ENCODE measurements around the gene UCK2. TPM values are rescaled to one million over a fixed set of nuclear protein-coding genes. Genes with fewer than 3 reads are reported as not detected.

UCK2 gene
- total RNA-seq, 2 donors from 2014 or later = 34.3 to 47.5 TPM

- TF ChIP-seq CTCF (IDR thresholded peaks at IDR 0.05) = no peak
- no peak overlapping the region for H3K27ac ChIP-seq
- H3K4me1 ChIP-seq (ENCODE audit: control insufficient read depth in 1 of 2, low read depth in 2 of 2) = peaks cover 3 to 6% of the 10 kb centered on the region in 2 donors
- H3K4me3 ChIP-seq = no peak overlapping the region
- ATAC-seq (ENCODE audit: insufficient number of reproducible peaks, low FRiP score, low read depth) = no peak
- no peak for DNase-seq (ENCODE audit: low spot score)
- H3K27me3 ChIP-seq (replicated peaks; ENCODE audit: insufficient read depth) = no peaks in the 10 kb centered on the region
- no peaks in the 10 kb centered on the region for H3K9me3 ChIP-seq
- no peaks in the 10 kb centered on the region for H3K36me3 ChIP-seq
These were observed 83.5 kb downstream of the UCK2 start for GRCh38 chr1:165910764-165911421.

- no peak for TF ChIP-seq CTCF (IDR thresholded peaks at IDR 0.05)
- Histone ChIP-seq H3K4me3 (no peak overlapping the region), H3K36me3 (no peaks in the 10 kb centered on the region), H3K9me3 (no peaks in the 10 kb centered on the region), H3K27me3 (replicated peaks; ENCODE audit: insufficient read depth) (no peaks in the 10 kb centered on the region), H3K4me1 (ENCODE audit: control insufficient read depth in 1 of 2, low read depth in 2 of 2) (peaks cover 3 to 6% of the 10 kb centered on the region in 2 donors), H3K27ac (no peak overlapping the region)
- DNase-seq (ENCODE audit: low spot score) = no peak
- no peak for ATAC-seq (ENCODE audit: insufficient number of reproducible peaks, low FRiP score, low read depth)
These were observed 84.3 kb downstream of the UCK2 start for GRCh38 chr1:165911609-165912281.

GRCh38 chr1:165912638-165913037 lies 85.2 kb downstream of the UCK2 start:
- DNase-seq (ENCODE audit: low spot score) (no peak), ATAC-seq (ENCODE audit: insufficient number of reproducible peaks, low FRiP score, low read depth) (no peak)
- TF ChIP-seq CTCF (IDR thresholded peaks at IDR 0.05) = no peak
- Histone ChIP-seq H3K4me3 (no peak overlapping the region), H3K4me1 (ENCODE audit: control insufficient read depth in 1 of 2, low read depth in 2 of 2) (peaks cover 3 to 6% of the 10 kb centered on the region in 2 donors), H3K9me3 (no peaks in the 10 kb centered on the region), H3K27ac (no peak overlapping the region), H3K27me3 (replicated peaks; ENCODE audit: insufficient read depth) (no peaks in the 10 kb centered on the region), H3K36me3 (no peaks in the 10 kb centered on the region)

GRCh38 chr1:165914136-165914798 lies 86.9 kb downstream of the UCK2 start:
- H3K4me1 ChIP-seq (ENCODE audit: control insufficient read depth in 1 of 2, low read depth in 2 of 2) = peaks cover 3 to 6% of the 10 kb centered on the region in 2 donors
- DNase-seq (ENCODE audit: low spot score) = no peak
- H3K27ac ChIP-seq = no peak overlapping the region

More at GRCh38 chr1:165914136-165914798, 86.9 kb downstream of the UCK2 start:
- Histone ChIP-seq H3K36me3 (no peaks in the 10 kb centered on the region), H3K27me3 (replicated peaks; ENCODE audit: insufficient read depth) (no peaks in the 10 kb centered on the region), H3K4me3 (no peak overlapping the region), H3K9me3 (no peaks in the 10 kb centered on the region)
- peak; percentile 79 for TF ChIP-seq CTCF (IDR thresholded peaks at IDR 0.05)
- peak; percentile 72 for ATAC-seq (ENCODE audit: insufficient number of reproducible peaks, low FRiP score, low read depth)
